Measurements from ENCODE around the gene MRTFB. TPM values are rescaled to one million over a fixed set of nuclear protein-coding genes. Genes with fewer than 3 reads are reported as not detected.
A peak's percentile ranks its signal among the peaks of the same experiment; 100 is the strongest.

The MRTFB gene
- total RNA-seq, 1 experiment from 2014 or later = 67.3 TPM

- Mint-ChIP-seq H3K27me3 (ENCODE audit: unreplicated experiment) (no peaks in the 10 kb centered on the region), H3K4me1 (ENCODE audit: low read depth, unreplicated experiment) (no peaks in the 10 kb centered on the region), H3K36me3 (ENCODE audit: insufficient read depth, unreplicated experiment) (peaks cover 27% of the 10 kb centered on the region), H3K27ac (ENCODE audit: unreplicated experiment) (no peak overlapping the region), H3K9me3 (ENCODE audit: low read depth, unreplicated experiment) (no peaks in the 10 kb centered on the region), H3K4me3 (ENCODE audit: low read depth, unreplicated experiment) (no peak overlapping the region)
- CTCF ChIA-PET = no interaction called here
- no peak for TF ChIP-seq CTCF (IDR thresholded peaks at IDR 0.05; ENCODE audit: unreplicated experiment)
- intact Hi-C loops (cut with micrococcal nuclease; ENCODE audit: unreplicated experiment) = loop anchor here (5.0 kb wide), 1 partner anchor 322 kb away; the partner anchor contains the start of gene ERCC4
- BruUV-seq (replicated peaks) = no TSS peak
- DNase-seq = no peak
Measured at GRCh38 chr16:14244196-14245010, 173.3 kb downstream of the MRTFB start.

- Mint-ChIP-seq H3K9me3 (ENCODE audit: low read depth, unreplicated experiment) (no peaks in the 10 kb centered on the region), H3K4me1 (ENCODE audit: low read depth, unreplicated experiment) (no peaks in the 10 kb centered on the region), H3K36me3 (ENCODE audit: insufficient read depth, unreplicated experiment) (peaks cover 52% of the 10 kb centered on the region), H3K4me3 (ENCODE audit: low read depth, unreplicated experiment) (no peak overlapping the region), H3K27ac (ENCODE audit: unreplicated experiment) (no peak overlapping the region), H3K27me3 (ENCODE audit: unreplicated experiment) (no peaks in the 10 kb centered on the region)
- intact Hi-C loops (cut with micrococcal nuclease; ENCODE audit: unreplicated experiment) = loop anchor here (2.0 to 5.0 kb wide), 2 partner anchors 280 to 326 kb away; partner anchors contain the start of gene ERCC4
- no TSS peak for BruUV-seq (replicated peaks)
- TF ChIP-seq CTCF (IDR thresholded peaks at IDR 0.05; ENCODE audit: unreplicated experiment) = no peak
- no peak for DNase-seq
- CTCF ChIA-PET = interaction anchor here (1.1 to 1.3 kb wide), 2 partner anchors 11 to 325 kb away, joined by 3 to 6 read pairs; no protein-coding TSS in a partner anchor
Measured at GRCh38 chr16:14248791-14249190, 177.7 kb downstream of the MRTFB start.

- Mint-ChIP-seq H3K36me3 (ENCODE audit: insufficient read depth, unreplicated experiment) (peaks cover 52% of the 10 kb centered on the region), H3K4me3 (ENCODE audit: low read depth, unreplicated experiment) (no peak overlapping the region), H3K4me1 (ENCODE audit: low read depth, unreplicated experiment) (no peaks in the 10 kb centered on the region), H3K27me3 (ENCODE audit: unreplicated experiment) (no peaks in the 10 kb centered on the region), H3K27ac (ENCODE audit: unreplicated experiment) (peak overlapping the region; percentile 47), H3K9me3 (ENCODE audit: low read depth, unreplicated experiment) (no peaks in the 10 kb centered on the region)
- intact Hi-C loops (cut with micrococcal nuclease; ENCODE audit: unreplicated experiment) = loop anchor here (2.0 to 5.0 kb wide), 2 partner anchors 279 to 327 kb away; partner anchors contain the start of gene ERCC4
- CTCF ChIA-PET = interaction anchor here (0.6 to 1.3 kb wide), 6 partner anchors 12 to 326 kb away, joined by 3 to 6 read pairs (median 3); no protein-coding TSS in a partner anchor
- no TSS peak for BruUV-seq (replicated peaks)
- DNase-seq = peak; percentile 54
- peak; percentile 86 for TF ChIP-seq CTCF (IDR thresholded peaks at IDR 0.05; ENCODE audit: unreplicated experiment)
Measured at GRCh38 chr16:14249291-14250032, 178.3 kb downstream of the MRTFB start.

GRCh38 chr16:14251419-14251818, 180.3 kb downstream of the MRTFB start:
- Mint-ChIP-seq H3K9me3 (ENCODE audit: low read depth, unreplicated experiment) (no peaks in the 10 kb centered on the region), H3K27ac (ENCODE audit: unreplicated experiment) (no peak overlapping the region), H3K27me3 (ENCODE audit: unreplicated experiment) (no peaks in the 10 kb centered on the region), H3K4me1 (ENCODE audit: low read depth, unreplicated experiment) (no peaks in the 10 kb centered on the region), H3K36me3 (ENCODE audit: insufficient read depth, unreplicated experiment) (peaks cover 66% of the 10 kb centered on the region), H3K4me3 (ENCODE audit: low read depth, unreplicated experiment) (no peak overlapping the region)
- no peak for TF ChIP-seq CTCF (IDR thresholded peaks at IDR 0.05; ENCODE audit: unreplicated experiment)
- intact Hi-C loops (cut with micrococcal nuclease; ENCODE audit: unreplicated experiment) = no loop called here
- no TSS peak for BruUV-seq (replicated peaks)
- CTCF ChIA-PET = no interaction called here
- no peak for DNase-seq
